Measurements from ENCODE around the gene TTLL11. TPM values are rescaled to one million over a fixed set of nuclear protein-coding genes. Genes with fewer than 3 reads are reported as not detected.

The TTLL11 gene
- total RNA-seq, 1 experiment from 2014 or later: 2.3 TPM

DNA sequence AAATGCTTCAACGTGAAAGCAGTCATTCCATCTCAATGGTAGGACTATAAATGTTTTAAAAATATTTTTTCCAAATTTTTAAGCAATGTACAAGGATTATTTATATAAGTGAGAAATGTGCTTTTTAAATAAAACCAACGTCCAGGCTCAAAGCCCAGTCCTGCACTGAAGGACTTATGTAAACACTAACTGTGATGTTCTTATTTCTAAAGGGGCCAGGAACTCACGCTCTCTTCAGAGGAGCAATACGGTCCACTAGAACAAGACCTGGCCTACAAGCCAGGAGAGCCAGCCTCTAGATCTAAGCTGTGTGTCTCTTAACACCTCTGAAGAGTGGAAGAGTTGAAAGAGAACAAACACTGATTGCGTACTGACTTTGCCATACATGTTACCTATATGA lies 12.1 kb downstream of the TTLL11 start:
- H3K9me3 ChIP-seq (ENCODE audit: insufficient read depth, low read depth): no peaks in the 10 kb centered on the region; the same call in 1 of the 2 replicates
- H3K4me2 ChIP-seq: no peak overlapping the region
- intact Hi-C loops (cut with micrococcal nuclease; ENCODE audit: unreplicated experiment): no loop called here
- no peak overlapping the region for H2AFZ ChIP-seq
- 0 out of 2 replicates have a peak, but pooled peaks cover 4% of the 10 kb centered on the region for H4K20me1 ChIP-seq (ENCODE audit: insufficient read depth)
- no peaks in the 10 kb centered on the region for H3K4me1 ChIP-seq (replicated peaks; ENCODE audit: insufficient read depth)
- H3K36me3 ChIP-seq (ENCODE audit: low read depth): no peaks in the 10 kb centered on the region
- ChIA-PET POLR2A (ENCODE audit: unreplicated experiment) (no interaction called here), CTCF (no interaction called here)
- BruUV-seq (replicated peaks): no TSS peak
- no peak overlapping the region for H3K4me3 ChIP-seq
- no peak overlapping the region for H3K27ac ChIP-seq
- H3K9me2 ChIP-seq (ENCODE audit: insufficient read depth): no peaks in the 10 kb centered on the region
- H3F3A ChIP-seq (ENCODE audit: insufficient read depth, low read depth): no peaks in the 10 kb centered on the region
- H3K27me3 ChIP-seq (ENCODE audit: insufficient read depth, low read depth): no peaks in the 10 kb centered on the region
- no peaks in the 10 kb centered on the region for H3K79me2 ChIP-seq (ENCODE audit: low read depth)
- no peak for TF ChIP-seq EZH2 (IDR thresholded peaks at IDR 0.05; ENCODE audit: low read depth)
- TF ChIP-seq, protein P1, sequence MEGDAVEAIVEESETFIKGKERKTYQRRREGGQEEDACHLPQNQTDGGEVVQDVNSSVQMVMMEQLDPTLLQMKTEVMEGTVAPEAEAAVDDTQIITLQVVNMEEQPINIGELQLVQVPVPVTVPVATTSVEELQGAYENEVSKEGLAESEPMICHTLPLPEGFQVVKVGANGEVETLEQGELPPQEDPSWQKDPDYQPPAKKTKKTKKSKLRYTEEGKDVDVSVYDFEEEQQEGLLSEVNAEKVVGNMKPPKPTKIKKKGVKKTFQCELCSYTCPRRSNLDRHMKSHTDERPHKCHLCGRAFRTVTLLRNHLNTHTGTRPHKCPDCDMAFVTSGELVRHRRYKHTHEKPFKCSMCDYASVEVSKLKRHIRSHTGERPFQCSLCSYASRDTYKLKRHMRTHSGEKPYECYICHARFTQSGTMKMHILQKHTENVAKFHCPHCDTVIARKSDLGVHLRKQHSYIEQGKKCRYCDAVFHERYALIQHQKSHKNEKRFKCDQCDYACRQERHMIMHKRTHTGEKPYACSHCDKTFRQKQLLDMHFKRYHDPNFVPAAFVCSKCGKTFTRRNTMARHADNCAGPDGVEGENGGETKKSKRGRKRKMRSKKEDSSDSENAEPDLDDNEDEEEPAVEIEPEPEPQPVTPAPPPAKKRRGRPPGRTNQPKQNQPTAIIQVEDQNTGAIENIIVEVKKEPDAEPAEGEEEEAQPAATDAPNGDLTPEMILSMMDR (conservative IDR thresholded peaks at IDR 0.05): no peak
- no peak for DNase-seq

DNA sequence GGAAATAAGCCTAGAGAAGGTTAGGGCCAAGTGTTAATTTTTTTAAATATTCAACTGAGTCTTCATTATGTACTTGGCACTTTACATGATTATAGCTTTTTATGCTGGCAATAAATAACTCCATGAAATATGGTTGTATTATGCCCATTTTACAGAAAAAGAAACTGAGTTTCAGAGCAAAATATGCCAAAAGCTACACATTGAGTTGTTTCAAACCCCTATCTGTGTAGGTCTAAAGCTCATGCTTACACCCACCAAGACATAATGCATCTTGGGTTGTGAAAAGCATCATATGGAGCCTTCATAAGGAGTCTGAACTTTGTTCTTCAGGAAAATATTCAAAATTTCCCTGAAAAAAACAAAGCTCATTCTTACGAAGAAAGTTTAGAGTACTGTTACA lies 14.6 kb downstream of the TTLL11 start:
- ChIA-PET CTCF (interaction anchor here (0.5 to 0.6 kb wide), 2 partner anchors 10 to 61 kb away, joined by 8 to 13 read pairs; no protein-coding TSS in a partner anchor), POLR2A (ENCODE audit: unreplicated experiment) (interaction anchor here (0.6 kb wide), 1 partner anchor 1012 kb away, joined by 4 read pairs; no protein-coding TSS in a partner anchor)
- no peaks in the 10 kb centered on the region for H3F3A ChIP-seq (ENCODE audit: insufficient read depth, low read depth)
- H3K27me3 ChIP-seq (ENCODE audit: insufficient read depth, low read depth): no peaks in the 10 kb centered on the region
- no peaks in the 10 kb centered on the region for H3K79me2 ChIP-seq (ENCODE audit: low read depth)
- intact Hi-C loops (cut with micrococcal nuclease; ENCODE audit: unreplicated experiment): no loop called here
- H3K9me3 ChIP-seq (ENCODE audit: insufficient read depth, low read depth): no peaks in the 10 kb centered on the region; the same call in 1 of the 2 replicates
- TF ChIP-seq, protein P1 (conservative IDR thresholded peaks at IDR 0.05): no peak
- no peak for TF ChIP-seq EZH2 (IDR thresholded peaks at IDR 0.05; ENCODE audit: low read depth)
- H3K9me2 ChIP-seq (ENCODE audit: insufficient read depth): no peaks in the 10 kb centered on the region
- H3K4me3 ChIP-seq: no peak overlapping the region
- H3K4me2 ChIP-seq: no peak overlapping the region
- H3K27ac ChIP-seq: no peak overlapping the region
- no peak for DNase-seq
- no TSS peak for BruUV-seq (replicated peaks)
- H2AFZ ChIP-seq: no peak overlapping the region
- 0 out of 2 replicates have a peak, but pooled peaks cover 8% of the 10 kb centered on the region for H4K20me1 ChIP-seq (ENCODE audit: insufficient read depth)
- H3K4me1 ChIP-seq (replicated peaks; ENCODE audit: insufficient read depth): no peaks in the 10 kb centered on the region
- no peaks in the 10 kb centered on the region for H3K36me3 ChIP-seq (ENCODE audit: low read depth)

DNA sequence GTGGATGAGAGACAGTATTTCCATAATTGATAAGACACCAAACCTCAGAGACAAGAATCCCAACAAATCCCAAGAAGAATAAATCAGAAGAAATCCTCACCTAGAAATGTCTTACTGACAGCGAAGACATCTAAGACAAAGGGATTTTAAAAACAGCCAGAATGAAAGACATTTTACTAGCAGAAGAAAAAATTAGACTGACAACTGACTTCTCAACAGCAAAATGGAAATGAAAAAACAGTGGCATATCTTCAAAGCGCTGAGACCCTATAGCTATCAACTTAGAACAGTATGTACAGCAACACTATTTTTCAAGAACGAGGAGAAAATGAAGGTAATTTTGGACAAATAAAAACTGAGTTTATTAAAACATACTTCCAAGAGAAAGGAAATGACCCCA lies 16.3 kb downstream of the TTLL11 start:
- H3K36me3 ChIP-seq (ENCODE audit: low read depth): no peaks in the 10 kb centered on the region
- intact Hi-C loops (cut with micrococcal nuclease; ENCODE audit: unreplicated experiment): no loop called here
- no peaks in the 10 kb centered on the region for H3K27me3 ChIP-seq (ENCODE audit: insufficient read depth, low read depth)
- peak in 1 of 2 experiments; percentile 24 for DNase-seq
- H3K4me2 ChIP-seq: no peak overlapping the region
- no peaks in the 10 kb centered on the region; the same call in 1 of the 2 replicates for H3K9me3 ChIP-seq (ENCODE audit: insufficient read depth, low read depth)
- TF ChIP-seq EZH2 (IDR thresholded peaks at IDR 0.05; ENCODE audit: low read depth): no peak
- H3K9me2 ChIP-seq (ENCODE audit: insufficient read depth): no peaks in the 10 kb centered on the region
- no peak overlapping the region for H3K27ac ChIP-seq
- ChIA-PET POLR2A (ENCODE audit: unreplicated experiment) (no interaction called here), CTCF (no interaction called here)
- H3K79me2 ChIP-seq (ENCODE audit: low read depth): no peaks in the 10 kb centered on the region
- no peaks in the 10 kb centered on the region for H3F3A ChIP-seq (ENCODE audit: insufficient read depth, low read depth)
- H3K4me3 ChIP-seq: no peak overlapping the region
- 0 out of 2 replicates have a peak, but pooled peaks cover 8% of the 10 kb centered on the region for H4K20me1 ChIP-seq (ENCODE audit: insufficient read depth)
- BruUV-seq (replicated peaks): no TSS peak
- no peak overlapping the region for H2AFZ ChIP-seq
- no peaks in the 10 kb centered on the region for H3K4me1 ChIP-seq (replicated peaks; ENCODE audit: insufficient read depth)

DNA sequence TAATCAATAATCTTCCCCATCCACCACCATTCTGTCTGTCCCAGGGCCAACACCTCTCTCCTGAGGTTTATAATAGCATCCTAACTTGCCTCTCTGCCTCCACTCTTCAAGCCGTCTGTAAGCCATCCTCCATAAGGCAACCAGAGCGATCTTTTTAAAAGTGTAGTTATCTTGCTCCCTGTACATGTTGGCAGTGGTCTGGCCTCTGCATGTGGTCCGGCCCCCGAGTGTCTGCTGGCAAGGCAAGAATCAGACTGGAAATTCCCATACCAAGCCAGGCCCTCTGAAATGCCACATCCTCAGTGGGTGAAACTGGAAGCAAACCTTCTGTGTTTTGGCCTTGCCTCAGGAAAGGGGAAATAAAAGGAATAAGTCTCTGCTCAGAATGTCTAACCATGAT lies 17.0 kb downstream of the TTLL11 start:
- Histone ChIP-seq H3K27me3 (ENCODE audit: insufficient read depth, low read depth) (no peaks in the 10 kb centered on the region), H2AFZ (no peak overlapping the region), H3K4me2 (no peak overlapping the region), H3K4me1 (replicated peaks; ENCODE audit: insufficient read depth) (no peaks in the 10 kb centered on the region), H3K36me3 (ENCODE audit: low read depth) (no peaks in the 10 kb centered on the region), H3K4me3 (no peak overlapping the region), H3K9me3 (ENCODE audit: insufficient read depth, low read depth) (no peaks in the 10 kb centered on the region; the same call in 1 of the 2 replicates), H3K9me2 (ENCODE audit: insufficient read depth) (no peaks in the 10 kb centered on the region), H3K79me2 (ENCODE audit: low read depth) (no peaks in the 10 kb centered on the region), H3K27ac (no peak overlapping the region), H3F3A (ENCODE audit: insufficient read depth, low read depth) (no peaks in the 10 kb centered on the region), H4K20me1 (ENCODE audit: insufficient read depth) (0 out of 2 replicates have a peak, but pooled peaks cover 8% of the 10 kb centered on the region)
- BruUV-seq (replicated peaks): no TSS peak
- no peak for DNase-seq
- CTCF ChIA-PET: no interaction called here
- no peak for TF ChIP-seq EZH2 (IDR thresholded peaks at IDR 0.05; ENCODE audit: low read depth)
- TF ChIP-seq, protein P1 (conservative IDR thresholded peaks at IDR 0.05): no peak
- intact Hi-C loops (cut with micrococcal nuclease; ENCODE audit: unreplicated experiment): no loop called here
- POLR2A ChIA-PET (ENCODE audit: unreplicated experiment): no interaction called here

All from PC-9 (cell line).